IMR-90 (cell line): Measurements from ENCODE around the gene PTCSC3. TPM values are rescaled to one million over a fixed set of nuclear protein-coding genes. Genes with fewer than 3 reads are reported as not detected.

Experiments
- ATAC-seq: fragments of 200-7000 bp; cut with Tn5 transposase; 2 replicates; pipeline ENCODE4 v1.9.1; 2020; ENCODE audit warnings: low read depth, mild to moderate bottlenecking, moderate library complexity
- BruUV-seq: library from RNA; stranded (reverse); fragments of 400-500 nt; replicated peaks from 2 replicates; lab custom pipeline; 2021; lab: Mats Ljungman, UMichigan
- CTCF ChIA-PET: fragments of 300-600 bp; formaldehyde crosslinking; extraction: SDS; loops from one replicate; lab custom pipeline; 2021; ENCODE audit warnings: antibody characterized with exemption; lab: Yijun Ruan, JAX
- POLR2A ChIA-PET: fragments of 300-600 bp; sonication (Branson Sonifier 250); formaldehyde crosslinking; loops from one replicate; lab custom pipeline; 2022; ENCODE audit warnings: antibody characterized with exemption; ENCODE audit not compliant: unreplicated experiment; lab: Charles Lee
- DNase-seq: peaks from one replicate; pipeline ENCODE4 v3.0.0; 2013
- H2AFZ ChIP-seq: replicated peaks from 2 replicates; pipeline ENCODE3; 2013; ENCODE audit warnings: low read length, mild to moderate bottlenecking; ENCODE audit not compliant: poor library complexity
- H2AK5ac ChIP-seq: 2 replicates; pipeline ENCODE4 v1.6.1; 2013; ENCODE audit warnings: low read depth, low read length, inconsistent platforms
- H2AK9ac ChIP-seq: replicated peaks from 2 replicates; pipeline ENCODE3; 2013; ENCODE audit warnings: mild to moderate bottlenecking, low read depth, low read length, moderate library complexity; ENCODE audit not compliant: poor library complexity
- H2BK120ac ChIP-seq: 2 replicates; pipeline ENCODE4 v1.6.1; 2013; ENCODE audit warnings: low read depth, low read length, inconsistent platforms
- H2BK15ac ChIP-seq: 3 replicates; pipeline ENCODE4 v1.6.1; 2013; ENCODE audit warnings: low read depth, low read length, inconsistent platforms
- H2BK20ac ChIP-seq: 2 replicates; pipeline ENCODE4 v1.6.1; 2013; ENCODE audit warnings: low read depth, mild to moderate bottlenecking, inconsistent platforms, low read length, moderate library complexity
- H2BK5ac ChIP-seq: 2 replicates; pipeline ENCODE4 v1.6.1; 2013; ENCODE audit warnings: mild to moderate bottlenecking, low read depth, low read length, inconsistent platforms; ENCODE audit not compliant: poor library complexity, severe bottlenecking
- H3K14ac ChIP-seq: replicated peaks from 2 replicates; pipeline ENCODE4 v1.6.1; 2013; ENCODE audit warnings: low read depth, low read length, inconsistent platforms
- H3K18ac ChIP-seq: 2 replicates; pipeline ENCODE4 v1.6.1; 2013; ENCODE audit warnings: low read depth, low read length, control low read depth
- H3K23ac ChIP-seq: 2 replicates; pipeline ENCODE4 v1.6.1; 2013; ENCODE audit warnings: low read depth, low read length, inconsistent platforms
- H3K27ac ChIP-seq: 2 replicates; pipeline ENCODE4 v1.5.1; 2013; ENCODE audit warnings: mild to moderate bottlenecking, control low read depth, low read length; ENCODE audit not compliant: insufficient read depth
- H3K27me3 ChIP-seq: 2 replicates; pipeline ENCODE4 v1.6.1; 2013; ENCODE audit warnings: low read length; ENCODE audit not compliant: control insufficient read depth, insufficient read depth
- H3K36me3 ChIP-seq: 2 replicates; pipeline ENCODE4 v1.6.1; 2013; ENCODE audit warnings: low read length, mixed read lengths; ENCODE audit not compliant: control insufficient read depth, insufficient read depth
- H3K4ac ChIP-seq: 2 replicates; pipeline ENCODE4 v1.6.1; 2013; ENCODE audit warnings: low read depth, low read length, inconsistent platforms
- H3K4me1 ChIP-seq: 2 replicates; pipeline ENCODE4 v1.6.1; 2013; ENCODE audit warnings: low read length, mixed read lengths; ENCODE audit not compliant: control insufficient read depth, insufficient read depth
- H3K4me2 ChIP-seq: 2 replicates; pipeline ENCODE4 v1.6.1; 2013; ENCODE audit warnings: low read depth, mild to moderate bottlenecking, control low read depth, low read length, moderate library complexity
- H3K4me3 ChIP-seq: 2 replicates; pipeline ENCODE4 v1.5.1; 2013; ENCODE audit warnings: low read depth, mild to moderate bottlenecking, control low read depth, low read length, moderate library complexity; ENCODE audit not compliant: insufficient read depth
- H3K56ac ChIP-seq: 2 replicates; pipeline ENCODE4 v1.6.1; 2013; ENCODE audit warnings: low read length, inconsistent platforms; ENCODE audit not compliant: insufficient read depth; ENCODE audit errors: extremely low read depth
- H3K79me1 ChIP-seq, 2 experiments: 2 replicates each; pipeline ENCODE4 v1.6.1; 2013; ENCODE audit warnings: low read length in 2 of 2, inconsistent platforms in 1 of 2, low read depth in 1 of 2
- H3K9ac ChIP-seq: 2 replicates; pipeline ENCODE4 v1.6.1; 2013; ENCODE audit warnings: low read depth, low read length, control low read depth
- H3K9me1 ChIP-seq: 2 replicates; pipeline ENCODE4 v1.6.1; 2013; ENCODE audit warnings: low read length, inconsistent platforms; ENCODE audit not compliant: insufficient read depth
- H3K9me3 ChIP-seq: 2 replicates; pipeline ENCODE4 v1.6.1; 2013; ENCODE audit warnings: low read length; ENCODE audit not compliant: control insufficient read depth, insufficient read depth
- H4K20me1 ChIP-seq: 2 replicates; pipeline ENCODE4 v1.6.1; 2013; ENCODE audit warnings: low read length, inconsistent platforms; ENCODE audit not compliant: insufficient read depth
- H4K5ac ChIP-seq: 2 replicates; pipeline ENCODE4 v1.6.1; 2013; ENCODE audit warnings: mild to moderate bottlenecking, low read depth, low read length, control low read depth
- H4K8ac ChIP-seq, 2 experiments: 2 replicates each; pipeline ENCODE4 v1.6.1; 2013; ENCODE audit warnings: low read depth in 2 of 2, low read length in 2 of 2, control low read depth in 1 of 2, inconsistent platforms in 1 of 2
- H4K91ac ChIP-seq: 2 replicates; pipeline ENCODE4 v1.6.1; 2013; ENCODE audit warnings: low read depth, low read length, inconsistent platforms; ENCODE audit not compliant: insufficient read depth
- BHLHE40 ChIP-seq: fragments of 150-350 bp; IDR thresholded peaks from 2 replicates; pipeline ENCODE4 v1.6.1; 2016; ENCODE audit warnings: mild to moderate bottlenecking, low read depth, low read length
- CEBPB ChIP-seq: IDR thresholded peaks from 2 replicates; pipeline ENCODE4 v1.6.1; 2012; ENCODE audit warnings: low read depth, low read length, improper control_type of control experiment
- CHD1 ChIP-seq: IDR thresholded peaks from 2 replicates; pipeline ENCODE4 v1.6.1; 2012; ENCODE audit warnings: low read depth, low read length, improper control_type of control experiment
- CTCF ChIP-seq: conservative IDR thresholded peaks from 2 replicates; pipeline ENCODE4 v1.5.1; 2012; ENCODE audit warnings: mild to moderate bottlenecking, low read depth, low read length, improper control_type of control experiment
- FOS ChIP-seq: fragments of 150-350 bp; IDR thresholded peaks from 2 replicates; pipeline ENCODE4 v1.6.1; 2016; ENCODE audit warnings: low read depth, low read length
- MAFK ChIP-seq: IDR thresholded peaks from 2 replicates; pipeline ENCODE4 v1.6.1; 2012; ENCODE audit warnings: low read depth, low read length, improper control_type of control experiment
- MAZ ChIP-seq: IDR thresholded peaks from 2 replicates; pipeline ENCODE4 v1.6.1; 2012; ENCODE audit warnings: low read depth, mild to moderate bottlenecking, low read length, improper control_type of control experiment, moderate library complexity, borderline replicate concordance
- MXI1 ChIP-seq: IDR thresholded peaks from 2 replicates; pipeline ENCODE4 v1.6.1; 2012; ENCODE audit warnings: low read depth, mild to moderate bottlenecking, low read length, moderate library complexity, borderline replicate concordance
- NFE2L2 ChIP-seq: fragments of 150-350 bp; IDR thresholded peaks from 2 replicates; pipeline ENCODE4 v1.6.1; 2016; ENCODE audit warnings: low read depth, mild to moderate bottlenecking, low read length
- RAD21 ChIP-seq: IDR thresholded peaks from 2 replicates; pipeline ENCODE4 v1.6.1; 2012; ENCODE audit warnings: low read length, improper control_type of control experiment
- RCOR1 ChIP-seq: IDR thresholded peaks from 2 replicates; pipeline ENCODE4 v1.6.1; 2012; ENCODE audit warnings: mild to moderate bottlenecking, low read length, improper control_type of control experiment; ENCODE audit not compliant: insufficient replicate concordance
- RFX5 ChIP-seq: IDR thresholded peaks from 2 replicates; pipeline ENCODE4 v1.8.0; 2012; ENCODE audit warnings: low read depth, mild to moderate bottlenecking, low read length, moderate library complexity
- SMC3 ChIP-seq: fragments of 150-350 bp; IDR thresholded peaks from 2 replicates; pipeline ENCODE4 v1.6.1; 2016; ENCODE audit warnings: low read depth, mild to moderate bottlenecking, antibody characterized with exemption, low read length, moderate library complexity
- USF2 ChIP-seq: fragments of 150-350 bp; IDR thresholded peaks from 2 replicates; pipeline ENCODE4 v1.6.1; 2017; ENCODE audit warnings: mild to moderate bottlenecking, antibody characterized with exemption, low read length, low read depth
- dilution Hi-C: fragments of 300-500 bp; cut with HindIII; formaldehyde crosslinking; loops from one replicate; pipeline ENCODE4 v1.14.3; 2018; ENCODE audit warnings: low sequenced_read_pairs; ENCODE audit not compliant: unreplicated experiment
- in situ Hi-C: fragments of 300-500 bp; cut with MboI; formaldehyde crosslinking; loops from 3 replicates; pipeline ENCODE4 v1.14.3; 2019; ENCODE audit warnings: low sequenced_read_pairs, inconsistent platforms, mixed read lengths
- intact Hi-C: fragments of 100-400 bp; cut with micrococcal nuclease; formaldehyde crosslinking; loops from 2 replicates; pipeline ENCODE4 v1.10.0; 2022
- polyA plus RNA-seq, 3 experiments: library from polyadenylated mRNA; depleted of rRNA; stranded (reverse); fragments of >200 nt; gene quantifications; 2 replicates each; pipeline ENCODE4 v1.2.3, GENCODE V29; 2012; ENCODE audit warnings: low replicate concordance in 1 of 3
- total RNA-seq: library from RNA; depleted of rRNA; stranded (reverse); fragments of >200 nt; gene quantifications from 2 replicates; pipeline ENCODE4 v1.2.3, GENCODE V29; 2012
- TF ChIP-seq, protein P1 (sequence below): fragments of 150-350 bp; IDR thresholded peaks from 2 replicates; pipeline ENCODE4 v1.6.1; 2016; ENCODE audit warnings: low read depth, mild to moderate bottlenecking, low read length, moderate library complexity, borderline replicate concordance

Gene PTCSC3
- total and polyA plus RNA-seq, 2 of the 4 experiments (the other 2 are of a cell fraction): not detected

- CTCF ChIA-PET: interaction anchor here (0.6 to 1.2 kb wide), 3 partner anchors 158 to 709 kb away, joined by 3 read pairs; no protein-coding TSS in a partner anchor
- no peak overlapping the region for H4K8ac ChIP-seq
- in situ Hi-C loops: no loop called here
- POLR2A ChIA-PET: interaction anchor here (0.7 kb wide), 1 partner anchor 48 kb away, joined by 6 read pairs; no protein-coding TSS in a partner anchor
- H3K9ac ChIP-seq: no peak overlapping the region
- H2AFZ ChIP-seq: no peak overlapping the region
- no peaks in the 10 kb centered on the region for H4K20me1 ChIP-seq
- no peak for TF ChIP-seq BHLHE40
- TF ChIP-seq, protein P1, sequence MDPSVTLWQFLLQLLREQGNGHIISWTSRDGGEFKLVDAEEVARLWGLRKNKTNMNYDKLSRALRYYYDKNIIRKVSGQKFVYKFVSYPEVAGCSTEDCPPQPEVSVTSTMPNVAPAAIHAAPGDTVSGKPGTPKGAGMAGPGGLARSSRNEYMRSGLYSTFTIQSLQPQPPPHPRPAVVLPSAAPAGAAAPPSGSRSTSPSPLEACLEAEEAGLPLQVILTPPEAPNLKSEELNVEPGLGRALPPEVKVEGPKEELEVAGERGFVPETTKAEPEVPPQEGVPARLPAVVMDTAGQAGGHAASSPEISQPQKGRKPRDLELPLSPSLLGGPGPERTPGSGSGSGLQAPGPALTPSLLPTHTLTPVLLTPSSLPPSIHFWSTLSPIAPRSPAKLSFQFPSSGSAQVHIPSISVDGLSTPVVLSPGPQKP: no peak
- no peak for TF ChIP-seq MXI1
- TF ChIP-seq CTCF: no peak
- TF ChIP-seq USF2: no peak
- no peak for TF ChIP-seq RCOR1
- TF ChIP-seq RFX5: no peak
- no peak for TF ChIP-seq SMC3
- TF ChIP-seq CHD1: no peak
- TF ChIP-seq MAZ: no peak
- TF ChIP-seq RAD21: no peak
- no peak for TF ChIP-seq NFE2L2
- TF ChIP-seq MAFK: no peak
- TF ChIP-seq CEBPB: no peak
- TF ChIP-seq FOS: no peak
- no peak overlapping the region for H3K4ac ChIP-seq
- H3K9me3 ChIP-seq: no peaks in the 10 kb centered on the region
- H2BK20ac ChIP-seq: no peak overlapping the region
- no peak overlapping the region for H3K4me2 ChIP-seq
- H3K4me1 ChIP-seq: no peaks in the 10 kb centered on the region
- no peaks in the 10 kb centered on the region for H3K79me1 ChIP-seq
- no peak overlapping the region for H2AK9ac ChIP-seq
- ATAC-seq: no peak
- H3K27me3 ChIP-seq: no peaks in the 10 kb centered on the region
- BruUV-seq: no TSS peak
- H2BK15ac ChIP-seq: no peak overlapping the region
- no peak overlapping the region for H3K4me3 ChIP-seq
- H3K9me1 ChIP-seq: no peaks in the 10 kb centered on the region
- H3K27ac ChIP-seq: no peak overlapping the region
- H3K36me3 ChIP-seq: no peaks in the 10 kb centered on the region
- H2AK5ac ChIP-seq: no peak overlapping the region
- dilution Hi-C loops: no loop called here
- H2BK120ac ChIP-seq: no peak overlapping the region
- H3K18ac ChIP-seq: no peak overlapping the region
- H4K5ac ChIP-seq: no peak overlapping the region
- no peak overlapping the region for H3K56ac ChIP-seq
- H4K91ac ChIP-seq: no peak overlapping the region
- no peak overlapping the region for H3K23ac ChIP-seq
- no peak overlapping the region for H2BK5ac ChIP-seq
- intact Hi-C loops: no loop called here
- no peak overlapping the region for H3K14ac ChIP-seq
- DNase-seq: peak; percentile 52
Observed at GRCh38 chr14:36096090-36096489, 80.4 kb downstream of the PTCSC3 start.
